Measurements from ENCODE around the gene CLEC16A. TPM values are rescaled to one million over a fixed set of nuclear protein-coding genes. Genes with fewer than 3 reads are reported as not detected.

CLEC16A gene
- polyA plus RNA-seq, 2 donors, result 9.0 to 12.5 TPM

GRCh38 chr16:11084876-11085485, 140.6 kb downstream of the CLEC16A start:
- H3K9me3 ChIP-seq (ENCODE audit: control insufficient read depth in 2 of 2, insufficient read depth in 1 of 2, low read depth in 1 of 2, low read length in 1 of 2), result no peaks in the 10 kb centered on the region
- 77 to 79% methylated on average over 15 of the region's 15 CpGs for WGBS, 2 donors
- H3K27ac ChIP-seq (ENCODE audit: low read depth in 2 of 2, low read length in 1 of 2), result peak overlapping the region in 1 of 2 donors; percentile 7
- H3K4me3 ChIP-seq (ENCODE audit: low read depth in 1 of 2, low read length in 2 of 2), result no peak overlapping the region
- peaks cover 0 to 11% of the 10 kb centered on the region in 2 donors for H3K36me3 ChIP-seq (ENCODE audit: control insufficient read depth in 2 of 2, insufficient read depth in 2 of 2, low read length in 1 of 2)
- peaks cover 2 to 8% of the 10 kb centered on the region in 2 donors for H3K4me1 ChIP-seq (ENCODE audit: control insufficient read depth in 2 of 2, insufficient read depth in 2 of 2, low read length in 1 of 2)
- H3K27me3 ChIP-seq (ENCODE audit: control insufficient read depth in 1 of 2, insufficient read depth in 2 of 2, low read length in 2 of 2), result no peaks in the 10 kb centered on the region

- Histone ChIP-seq H3K27me3 (ENCODE audit: control insufficient read depth in 1 of 2, insufficient read depth in 2 of 2, low read length in 2 of 2) (no peaks in the 10 kb centered on the region), H3K4me1 (ENCODE audit: control insufficient read depth in 2 of 2, insufficient read depth in 2 of 2, low read length in 1 of 2) (peaks cover 2 to 4% of the 10 kb centered on the region in 2 donors), H3K27ac (ENCODE audit: low read depth in 2 of 2, low read length in 1 of 2) (peak overlapping the region in 1 of 2 donors; percentile 34), H3K9me3 (ENCODE audit: control insufficient read depth in 2 of 2, insufficient read depth in 1 of 2, low read depth in 1 of 2, low read length in 1 of 2) (no peaks in the 10 kb centered on the region), H3K36me3 (ENCODE audit: control insufficient read depth in 2 of 2, insufficient read depth in 2 of 2, low read length in 1 of 2) (peaks cover 0 to 10% of the 10 kb centered on the region in 2 donors), H3K4me3 (ENCODE audit: low read depth in 1 of 2, low read length in 2 of 2) (no peak overlapping the region)
- 94 to 95% methylated on average over 5 of the region's 5 CpGs for WGBS, 2 donors
Measured at GRCh38 chr16:11085916-11086315, 141.6 kb downstream of the CLEC16A start.

- Histone ChIP-seq H3K27me3 (ENCODE audit: control insufficient read depth in 1 of 2, insufficient read depth in 2 of 2, low read length in 2 of 2) (no peaks in the 10 kb centered on the region), H3K4me3 (ENCODE audit: low read depth in 1 of 2, low read length in 2 of 2) (no peak overlapping the region), H3K27ac (ENCODE audit: low read depth in 2 of 2, low read length in 1 of 2) (no peak overlapping the region), H3K36me3 (ENCODE audit: control insufficient read depth in 2 of 2, insufficient read depth in 2 of 2, low read length in 1 of 2) (peaks cover 0 to 10% of the 10 kb centered on the region in 2 donors), H3K4me1 (ENCODE audit: control insufficient read depth in 2 of 2, insufficient read depth in 2 of 2, low read length in 1 of 2) (peaks cover 4 to 7% of the 10 kb centered on the region in 2 donors), H3K9me3 (ENCODE audit: control insufficient read depth in 2 of 2, insufficient read depth in 1 of 2, low read depth in 1 of 2, low read length in 1 of 2) (no peaks in the 10 kb centered on the region)
- WGBS, 2 donors, result 93% methylated on average over 6 of the region's 6 CpGs
Measured at GRCh38 chr16:11087691-11088073, 143.3 kb downstream of the CLEC16A start.

- H3K27ac ChIP-seq (ENCODE audit: low read depth in 2 of 2, low read length in 1 of 2), result no peak overlapping the region
- 80 to 83% methylated on average over 11 of the region's 11 CpGs for WGBS, 2 donors
- H3K4me1 ChIP-seq (ENCODE audit: control insufficient read depth in 2 of 2, insufficient read depth in 2 of 2, low read length in 1 of 2), result peaks cover 4 to 11% of the 10 kb centered on the region in 2 donors
- H3K4me3 ChIP-seq (ENCODE audit: low read depth in 1 of 2, low read length in 2 of 2), result no peak overlapping the region
- H3K9me3 ChIP-seq (ENCODE audit: control insufficient read depth in 2 of 2, insufficient read depth in 1 of 2, low read depth in 1 of 2, low read length in 1 of 2), result no peaks in the 10 kb centered on the region
- H3K27me3 ChIP-seq (ENCODE audit: control insufficient read depth in 1 of 2, insufficient read depth in 2 of 2, low read length in 2 of 2), result no peaks in the 10 kb centered on the region
- H3K36me3 ChIP-seq (ENCODE audit: control insufficient read depth in 2 of 2, insufficient read depth in 2 of 2, low read length in 1 of 2), result peaks cover 0 to 9% of the 10 kb centered on the region in 2 donors
Measured at GRCh38 chr16:11088074-11088730, 143.8 kb downstream of the CLEC16A start.

- no peak overlapping the region for H3K4me3 ChIP-seq (ENCODE audit: low read depth in 1 of 2, low read length in 2 of 2)
- 83 to 86% methylated on average over 6 of the region's 6 CpGs for WGBS, 2 donors
- peaks cover 0 to 7% of the 10 kb centered on the region in 2 donors for H3K36me3 ChIP-seq (ENCODE audit: control insufficient read depth in 2 of 2, insufficient read depth in 2 of 2, low read length in 1 of 2)
- H3K27ac ChIP-seq (ENCODE audit: low read depth in 2 of 2, low read length in 1 of 2), result no peak overlapping the region
- no peaks in the 10 kb centered on the region for H3K9me3 ChIP-seq (ENCODE audit: control insufficient read depth in 2 of 2, insufficient read depth in 1 of 2, low read depth in 1 of 2, low read length in 1 of 2)
- peaks cover 7 to 17% of the 10 kb centered on the region in 2 donors for H3K4me1 ChIP-seq (ENCODE audit: control insufficient read depth in 2 of 2, insufficient read depth in 2 of 2, low read length in 1 of 2)
- no peaks in the 10 kb centered on the region for H3K27me3 ChIP-seq (ENCODE audit: control insufficient read depth in 1 of 2, insufficient read depth in 2 of 2, low read length in 2 of 2)
Measured at GRCh38 chr16:11088831-11089230, 144.5 kb downstream of the CLEC16A start.

GRCh38 chr16:11089504-11090124, 145.2 kb downstream of the CLEC16A start:
- Histone ChIP-seq H3K4me3 (ENCODE audit: low read depth in 1 of 2, low read length in 2 of 2) (no peak overlapping the region), H3K27ac (ENCODE audit: low read depth in 2 of 2, low read length in 1 of 2) (peak overlapping the region; percentile 45 to 51), H3K36me3 (ENCODE audit: control insufficient read depth in 2 of 2, insufficient read depth in 2 of 2, low read length in 1 of 2) (peaks cover 0 to 7% of the 10 kb centered on the region in 2 donors), H3K4me1 (ENCODE audit: control insufficient read depth in 2 of 2, insufficient read depth in 2 of 2, low read length in 1 of 2) (peaks cover 8 to 20% of the 10 kb centered on the region in 2 donors), H3K9me3 (ENCODE audit: control insufficient read depth in 2 of 2, insufficient read depth in 1 of 2, low read depth in 1 of 2, low read length in 1 of 2) (no peaks in the 10 kb centered on the region), H3K27me3 (ENCODE audit: control insufficient read depth in 1 of 2, insufficient read depth in 2 of 2, low read length in 2 of 2) (no peaks in the 10 kb centered on the region)
- WGBS, 2 donors, result 65 to 72% methylated on average over 12 of the region's 12 CpGs

- H3K4me1 ChIP-seq (ENCODE audit: control insufficient read depth in 2 of 2, insufficient read depth in 2 of 2, low read length in 1 of 2), result peaks cover 8 to 20% of the 10 kb centered on the region in 2 donors
- whole genome bisulfite sequencing, 2 donors, result 79 to 90% methylated on average over 6 of the region's 6 CpGs
Measured at GRCh38 chr16:11090232-11090631, 145.9 kb downstream of the CLEC16A start.

GRCh38 chr16:11091021-11091785, 146.8 kb downstream of the CLEC16A start:
- Histone ChIP-seq H3K4me3 (ENCODE audit: low read depth in 1 of 2, low read length in 2 of 2) (no peak overlapping the region), H3K27me3 (ENCODE audit: control insufficient read depth in 1 of 2, insufficient read depth in 2 of 2, low read length in 2 of 2) (no peaks in the 10 kb centered on the region), H3K4me1 (ENCODE audit: control insufficient read depth in 2 of 2, insufficient read depth in 2 of 2, low read length in 1 of 2) (peaks cover 8 to 20% of the 10 kb centered on the region in 2 donors), H3K27ac (ENCODE audit: low read depth in 2 of 2, low read length in 1 of 2) (peak overlapping the region; percentile 20 to 32), H3K9me3 (ENCODE audit: control insufficient read depth in 2 of 2, insufficient read depth in 1 of 2, low read depth in 1 of 2, low read length in 1 of 2) (no peaks in the 10 kb centered on the region), H3K36me3 (ENCODE audit: control insufficient read depth in 2 of 2, insufficient read depth in 2 of 2, low read length in 1 of 2) (peaks cover 0 to 7% of the 10 kb centered on the region in 2 donors)
- WGBS, 2 donors, result 53 to 62% methylated on average over 14 of the region's 14 CpGs

More at GRCh38 chr16:11090232-11090631, 145.9 kb downstream of the CLEC16A start:
- no peaks in the 10 kb centered on the region for H3K27me3 ChIP-seq (ENCODE audit: control insufficient read depth in 1 of 2, insufficient read depth in 2 of 2, low read length in 2 of 2)
- H3K9me3 ChIP-seq (ENCODE audit: control insufficient read depth in 2 of 2, insufficient read depth in 1 of 2, low read depth in 1 of 2, low read length in 1 of 2), result no peaks in the 10 kb centered on the region
- peak overlapping the region in 1 of 2 donors; percentile 16 for H3K27ac ChIP-seq (ENCODE audit: low read depth in 2 of 2, low read length in 1 of 2)
- H3K4me3 ChIP-seq (ENCODE audit: low read depth in 1 of 2, low read length in 2 of 2), result no peak overlapping the region
- H3K36me3 ChIP-seq (ENCODE audit: control insufficient read depth in 2 of 2, insufficient read depth in 2 of 2, low read length in 1 of 2), result peaks cover 0 to 7% of the 10 kb centered on the region in 2 donors
